HL-60 (cell line): ENCODE results near the gene GLT1D1.

Experiments used
- DNase-seq, 2 experiments: peaks; one replicate each; pipeline ENCODE4 v3.0.0-alpha.2; 2010 to 2020; ENCODE audit warnings: low read depth in 1 of 2, low spot score in 1 of 2
- H3K27ac ChIP-seq: fragments of 250-450 bp; sonication (Bioruptor Pico); replicated peaks from 2 replicates; pipeline ENCODE4 v1.5.1; 2020; ENCODE audit warnings: mild to moderate bottlenecking, moderate library complexity
- H3K27me3 ChIP-seq: fragments of 250-450 bp; sonication (Bioruptor Pico); 2 replicates; pipeline ENCODE4 v1.5.1; 2021; ENCODE audit warnings: mild to moderate bottlenecking, moderate library complexity; ENCODE audit not compliant: insufficient read depth, poor library complexity, severe bottlenecking
- H3K4me3 ChIP-seq: replicated peaks from 2 replicates; pipeline ENCODE4 v1.5.1; 2011; ENCODE audit warnings: mild to moderate bottlenecking, control low read depth, low read length; ENCODE audit not compliant: insufficient read depth
- GABPA ChIP-seq: IDR thresholded peaks from 2 replicates; pipeline ENCODE4 v1.6.1; 2012; ENCODE audit warnings: low read depth
- POLR2AphosphoS5 ChIP-seq: IDR thresholded peaks from 2 replicates; pipeline ENCODE4 v1.6.1; 2012; ENCODE audit warnings: low read depth
- SPI1 ChIP-seq: IDR thresholded peaks from 2 replicates; pipeline ENCODE4 v1.6.1; 2012; ENCODE audit warnings: low read depth, mild to moderate bottlenecking, borderline replicate concordance
- TF ChIP-seq, protein P1 (sequence below): IDR thresholded peaks from one replicate; pipeline ENCODE4 v1.5.1; 2011; ENCODE audit warnings: low read length, control low read depth, inconsistent platforms; ENCODE audit not compliant: insufficient read depth
- TF ChIP-seq, protein P2 (sequence below): IDR thresholded peaks from 2 replicates; pipeline ENCODE4 v1.6.1; 2012; ENCODE audit warnings: low read depth; ENCODE audit not compliant: insufficient replicate concordance

Gene GLT1D1

DNA sequence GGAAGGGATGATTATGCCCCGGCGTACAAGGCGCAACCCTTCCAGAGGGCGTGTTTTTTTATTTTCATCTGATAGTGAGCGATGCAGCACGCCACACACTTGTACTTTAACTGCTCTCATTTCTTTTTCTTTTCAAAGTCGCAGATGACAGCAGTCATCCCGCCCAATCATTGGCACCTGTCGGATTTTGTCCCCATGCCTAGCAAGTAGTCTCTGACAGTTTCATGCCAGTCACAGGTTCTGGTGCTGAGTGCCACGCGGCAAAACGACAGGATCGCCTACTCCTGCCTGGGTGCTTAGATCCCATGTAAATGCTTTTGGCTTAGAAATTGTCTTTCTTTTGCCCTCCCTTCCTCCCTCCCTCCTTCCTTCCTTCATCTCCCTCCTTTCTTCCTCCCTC, 117.7 kb downstream of the GLT1D1 start:
- DNase-seq = no peak
- H3K27me3 ChIP-seq = no peaks in the 10 kb centered on the region
- H3K4me3 ChIP-seq = no peak overlapping the region
- no peak overlapping the region for H3K27ac ChIP-seq
- no peak for TF ChIP-seq GABPA
- TF ChIP-seq, protein P1, sequence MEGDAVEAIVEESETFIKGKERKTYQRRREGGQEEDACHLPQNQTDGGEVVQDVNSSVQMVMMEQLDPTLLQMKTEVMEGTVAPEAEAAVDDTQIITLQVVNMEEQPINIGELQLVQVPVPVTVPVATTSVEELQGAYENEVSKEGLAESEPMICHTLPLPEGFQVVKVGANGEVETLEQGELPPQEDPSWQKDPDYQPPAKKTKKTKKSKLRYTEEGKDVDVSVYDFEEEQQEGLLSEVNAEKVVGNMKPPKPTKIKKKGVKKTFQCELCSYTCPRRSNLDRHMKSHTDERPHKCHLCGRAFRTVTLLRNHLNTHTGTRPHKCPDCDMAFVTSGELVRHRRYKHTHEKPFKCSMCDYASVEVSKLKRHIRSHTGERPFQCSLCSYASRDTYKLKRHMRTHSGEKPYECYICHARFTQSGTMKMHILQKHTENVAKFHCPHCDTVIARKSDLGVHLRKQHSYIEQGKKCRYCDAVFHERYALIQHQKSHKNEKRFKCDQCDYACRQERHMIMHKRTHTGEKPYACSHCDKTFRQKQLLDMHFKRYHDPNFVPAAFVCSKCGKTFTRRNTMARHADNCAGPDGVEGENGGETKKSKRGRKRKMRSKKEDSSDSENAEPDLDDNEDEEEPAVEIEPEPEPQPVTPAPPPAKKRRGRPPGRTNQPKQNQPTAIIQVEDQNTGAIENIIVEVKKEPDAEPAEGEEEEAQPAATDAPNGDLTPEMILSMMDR = no peak
- no peak for TF ChIP-seq POLR2AphosphoS5
- no peak for TF ChIP-seq SPI1
- TF ChIP-seq, protein P2, sequence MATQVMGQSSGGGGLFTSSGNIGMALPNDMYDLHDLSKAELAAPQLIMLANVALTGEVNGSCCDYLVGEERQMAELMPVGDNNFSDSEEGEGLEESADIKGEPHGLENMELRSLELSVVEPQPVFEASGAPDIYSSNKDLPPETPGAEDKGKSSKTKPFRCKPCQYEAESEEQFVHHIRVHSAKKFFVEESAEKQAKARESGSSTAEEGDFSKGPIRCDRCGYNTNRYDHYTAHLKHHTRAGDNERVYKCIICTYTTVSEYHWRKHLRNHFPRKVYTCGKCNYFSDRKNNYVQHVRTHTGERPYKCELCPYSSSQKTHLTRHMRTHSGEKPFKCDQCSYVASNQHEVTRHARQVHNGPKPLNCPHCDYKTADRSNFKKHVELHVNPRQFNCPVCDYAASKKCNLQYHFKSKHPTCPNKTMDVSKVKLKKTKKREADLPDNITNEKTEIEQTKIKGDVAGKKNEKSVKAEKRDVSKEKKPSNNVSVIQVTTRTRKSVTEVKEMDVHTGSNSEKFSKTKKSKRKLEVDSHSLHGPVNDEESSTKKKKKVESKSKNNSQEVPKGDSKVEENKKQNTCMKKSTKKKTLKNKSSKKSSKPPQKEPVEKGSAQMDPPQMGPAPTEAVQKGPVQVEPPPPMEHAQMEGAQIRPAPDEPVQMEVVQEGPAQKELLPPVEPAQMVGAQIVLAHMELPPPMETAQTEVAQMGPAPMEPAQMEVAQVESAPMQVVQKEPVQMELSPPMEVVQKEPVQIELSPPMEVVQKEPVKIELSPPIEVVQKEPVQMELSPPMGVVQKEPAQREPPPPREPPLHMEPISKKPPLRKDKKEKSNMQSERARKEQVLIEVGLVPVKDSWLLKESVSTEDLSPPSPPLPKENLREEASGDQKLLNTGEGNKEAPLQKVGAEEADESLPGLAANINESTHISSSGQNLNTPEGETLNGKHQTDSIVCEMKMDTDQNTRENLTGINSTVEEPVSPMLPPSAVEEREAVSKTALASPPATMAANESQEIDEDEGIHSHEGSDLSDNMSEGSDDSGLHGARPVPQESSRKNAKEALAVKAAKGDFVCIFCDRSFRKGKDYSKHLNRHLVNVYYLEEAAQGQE = no peak

DNA sequence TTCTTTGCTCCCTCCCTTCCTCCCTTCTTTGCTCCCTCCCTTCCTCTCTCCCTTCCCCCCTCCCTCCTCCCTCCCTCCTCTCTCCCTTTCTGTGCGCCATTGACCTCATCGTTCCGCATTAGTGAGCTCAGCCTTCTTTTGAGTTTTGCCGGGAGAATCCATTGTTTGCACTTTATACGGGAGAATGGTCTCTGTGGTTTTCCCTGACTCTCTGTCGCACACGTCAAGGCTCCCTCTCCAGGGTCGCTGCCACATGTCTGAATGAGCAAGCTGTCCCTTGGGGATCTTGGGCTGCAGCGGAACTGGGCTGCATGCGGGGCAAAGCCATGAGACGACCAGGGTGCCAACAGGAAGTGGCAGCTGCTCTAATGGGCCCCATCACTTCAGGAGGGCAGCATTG, 118.5 kb downstream of the GLT1D1 start:
- Histone ChIP-seq H3K27me3 (no peaks in the 10 kb centered on the region), H3K27ac (no peak overlapping the region), H3K4me3 (no peak overlapping the region)
- TF ChIP-seq SPI1 (no peak), POLR2AphosphoS5 (no peak), GABPA (no peak)
- TF ChIP-seq, protein P2 = no peak
- TF ChIP-seq, protein P1 = no peak
- DNase-seq = no peak

DNA sequence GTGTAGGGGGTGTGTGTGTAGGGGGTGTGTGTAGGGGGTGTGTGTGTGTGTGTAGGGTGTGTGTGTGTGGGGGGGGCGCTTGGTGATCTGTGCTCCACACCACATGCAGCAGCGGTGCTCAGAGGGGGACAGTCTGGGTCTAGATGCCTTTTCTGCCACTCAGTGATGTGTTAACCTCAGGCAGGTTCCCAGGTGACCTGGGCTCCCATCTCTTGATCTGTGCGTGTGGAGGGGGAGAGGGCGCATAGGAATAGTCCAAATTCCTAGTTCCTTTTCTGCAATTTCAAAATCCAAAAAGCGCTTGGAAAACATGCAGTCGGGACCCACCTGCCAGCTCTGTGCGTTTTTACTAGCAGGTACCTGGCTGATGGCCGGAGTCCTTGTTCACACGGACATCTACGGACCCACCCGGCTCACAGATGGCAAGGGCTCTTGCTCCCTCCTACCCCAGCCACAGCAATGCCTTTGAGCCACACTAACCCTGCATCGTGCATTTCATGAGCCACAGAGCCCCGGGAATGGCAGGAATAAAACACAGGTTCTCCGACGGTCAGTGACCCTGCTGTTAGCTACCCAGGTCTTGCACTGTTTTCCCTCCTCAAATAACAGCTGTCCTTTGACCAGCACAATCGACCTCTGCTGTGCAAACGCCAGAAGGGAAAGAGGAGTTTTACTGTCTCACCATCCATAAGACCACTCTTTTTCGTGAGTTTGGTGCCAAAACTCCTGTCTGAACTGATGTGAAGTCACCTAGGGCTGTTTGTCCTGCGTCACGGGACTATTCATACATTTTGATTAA, 120.8 kb downstream of the GLT1D1 start:
- Histone ChIP-seq H3K27ac (no peak overlapping the region), H3K4me3 (no peak overlapping the region), H3K27me3 (no peaks in the 10 kb centered on the region)
- TF ChIP-seq GABPA (no peak), SPI1 (no peak), POLR2AphosphoS5 (no peak)
- TF ChIP-seq, protein P1 = no peak
- TF ChIP-seq, protein P2 = no peak
- no peak for DNase-seq
